Nephron (organoid): ENCODE measurements around the gene SLC35E3.

Experiments
- H3K27ac Mint-ChIP-seq, 3 experiments: 2 replicates each; pipeline ENCODE4 v1.8.0; 2020; ENCODE audit warnings: mixed read lengths in 3 of 3, mild to moderate bottlenecking in 2 of 3, moderate library complexity in 1 of 3
- H3K27me3 Mint-ChIP-seq: 2 replicates; pipeline ENCODE4 v1.8.0; 2021; ENCODE audit warnings: low read depth, mild to moderate bottlenecking, moderate library complexity, mixed read lengths
- H3K36me3 Mint-ChIP-seq: 2 replicates; pipeline ENCODE4 v1.8.0; 2020; ENCODE audit warnings: low read depth, mixed read lengths
- H3K4me1 Mint-ChIP-seq: 2 replicates; pipeline ENCODE4 v1.8.0; 2020; ENCODE audit warnings: mixed read lengths
- H3K4me3 Mint-ChIP-seq, 3 experiments: 2 replicates each; pipeline ENCODE4 v1.8.0; 2020; ENCODE audit warnings: mild to moderate bottlenecking in 3 of 3, mixed read lengths in 3 of 3, moderate library complexity in 2 of 3
- H3K9me3 Mint-ChIP-seq: 2 replicates; pipeline ENCODE4 v1.8.0; 2020; ENCODE audit warnings: mixed read lengths
- CTCF ChIP-seq, 3 experiments: fragments of 200-600 bp; sonication (generic); IDR thresholded peaks; one replicate each; pipeline ENCODE4 v1.5.0; 2021; ENCODE audit warnings: antibody characterized with exemption in 3 of 3; ENCODE audit not compliant: unreplicated experiment in 3 of 3

SLC35E3 gene

GRCh38 chr12:68771223-68771925, 25.4 kb downstream of the SLC35E3 start:
- H3K4me3 Mint-ChIP-seq = no peak overlapping the region
- TF ChIP-seq CTCF (IDR thresholded peaks at IDR 0.05; ENCODE audit: unreplicated experiment in 3 of 3) = no peak
- no peak overlapping the region for H3K27ac Mint-ChIP-seq
- H3K9me3 Mint-ChIP-seq = no peaks in the 10 kb centered on the region
- peaks cover 4% of the 10 kb centered on the region for H3K36me3 Mint-ChIP-seq
- no peaks in the 10 kb centered on the region for H3K27me3 Mint-ChIP-seq
- no peaks in the 10 kb centered on the region for H3K4me1 Mint-ChIP-seq

GRCh38 chr12:68772714-68773113, 26.7 kb downstream of the SLC35E3 start:
- no peak overlapping the region for H3K4me3 Mint-ChIP-seq
- H3K36me3 Mint-ChIP-seq = no peaks in the 10 kb centered on the region
- no peak for TF ChIP-seq CTCF (IDR thresholded peaks at IDR 0.05; ENCODE audit: unreplicated experiment in 3 of 3)
- H3K27me3 Mint-ChIP-seq = no peaks in the 10 kb centered on the region
- no peaks in the 10 kb centered on the region for H3K4me1 Mint-ChIP-seq
- no peak overlapping the region for H3K27ac Mint-ChIP-seq
- no peaks in the 10 kb centered on the region for H3K9me3 Mint-ChIP-seq

- Mint-ChIP-seq H3K9me3 (no peaks in the 10 kb centered on the region), H3K36me3 (no peaks in the 10 kb centered on the region), H3K27ac (no peak overlapping the region), H3K27me3 (no peaks in the 10 kb centered on the region), H3K4me3 (no peak overlapping the region), H3K4me1 (no peaks in the 10 kb centered on the region)
- no peak for TF ChIP-seq CTCF (IDR thresholded peaks at IDR 0.05; ENCODE audit: unreplicated experiment in 3 of 3)
Measured at GRCh38 chr12:68773582-68773981, 27.6 kb downstream of the SLC35E3 start.

- H3K4me3 Mint-ChIP-seq = no peak overlapping the region
- no peaks in the 10 kb centered on the region for H3K27me3 Mint-ChIP-seq
- no peak for TF ChIP-seq CTCF (IDR thresholded peaks at IDR 0.05; ENCODE audit: unreplicated experiment in 3 of 3)
- no peak overlapping the region for H3K27ac Mint-ChIP-seq
- no peaks in the 10 kb centered on the region for H3K36me3 Mint-ChIP-seq
- no peaks in the 10 kb centered on the region for H3K9me3 Mint-ChIP-seq
- no peaks in the 10 kb centered on the region for H3K4me1 Mint-ChIP-seq
Measured at GRCh38 chr12:68775121-68775630, 29.2 kb downstream of the SLC35E3 start.

GRCh38 chr12:68776976-68777610, 31.1 kb downstream of the SLC35E3 start:
- no peak for TF ChIP-seq CTCF (IDR thresholded peaks at IDR 0.05; ENCODE audit: unreplicated experiment in 3 of 3)
- Mint-ChIP-seq H3K36me3 (no peaks in the 10 kb centered on the region), H3K27me3 (no peaks in the 10 kb centered on the region), H3K9me3 (no peaks in the 10 kb centered on the region), H3K4me3 (no peak overlapping the region), H3K4me1 (no peaks in the 10 kb centered on the region), H3K27ac (no peak overlapping the region)

- no peak for TF ChIP-seq CTCF (IDR thresholded peaks at IDR 0.05; ENCODE audit: unreplicated experiment in 3 of 3)
- Mint-ChIP-seq H3K4me1 (no peaks in the 10 kb centered on the region), H3K4me3 (no peak overlapping the region), H3K9me3 (no peaks in the 10 kb centered on the region), H3K36me3 (no peaks in the 10 kb centered on the region), H3K27ac (no peak overlapping the region), H3K27me3 (no peaks in the 10 kb centered on the region)
Measured at GRCh38 chr12:68779280-68779679, 33.3 kb downstream of the SLC35E3 start.
